Type B pancreatic cell (in vitro differentiated cells): ENCODE measurements around the gene TGFA. TPM values are rescaled to one million over a fixed set of nuclear protein-coding genes. Genes with fewer than 3 reads are reported as not detected.
A peak's percentile ranks its signal among the peaks of the same experiment; 100 is the strongest.

ENCODE experiments used
- DNase-seq: peaks from one replicate; pipeline ENCODE4 v3.0.0; 2021; ENCODE audit warnings: mixed read lengths; ENCODE audit not compliant: unreplicated experiment; ENCODE audit errors: extremely low spot score
- H3K27ac Mint-ChIP-seq: 2 replicates; pipeline ENCODE4 v1.8.0; 2021; ENCODE audit warnings: mild to moderate bottlenecking, mixed read lengths
- H3K27me3 Mint-ChIP-seq: 2 replicates; pipeline ENCODE4 v1.8.0; 2021; ENCODE audit warnings: mixed read lengths
- H3K36me3 Mint-ChIP-seq: 2 replicates; pipeline ENCODE4 v1.8.0; 2021; ENCODE audit warnings: mixed read lengths
- H3K4me1 Mint-ChIP-seq: one replicate; pipeline ENCODE4 v1.8.0; 2021; ENCODE audit warnings: mixed read lengths; ENCODE audit not compliant: unreplicated experiment
- H3K4me3 Mint-ChIP-seq: 2 replicates; pipeline ENCODE4 v1.8.0; 2021; ENCODE audit warnings: mild to moderate bottlenecking, mixed read lengths
- H3K9me3 Mint-ChIP-seq: 2 replicates; pipeline ENCODE4 v1.8.0; 2021; ENCODE audit warnings: mixed read lengths
- total RNA-seq: library from RNA; stranded (reverse); gene quantifications from 2 replicates; pipeline ENCODE4 v1.2.1, GENCODE V29; 2021; ENCODE audit warnings: low replicate concordance
- TF ChIP-seq, protein P1 (sequence below): fragments of 200-600 bp; sonication (generic); conservative IDR thresholded peaks from 2 replicates; pipeline ENCODE4 v1.5.0; 2021; ENCODE audit warnings: antibody characterized with exemption, mild to moderate bottlenecking

TGFA gene
- total RNA-seq, 1 donor from 2014 or later, result 6.8 TPM

- Mint-ChIP-seq H3K27ac (no peak overlapping the region), H3K4me1 (peaks cover 29% of the 10 kb centered on the region), H3K36me3 (no peaks in the 10 kb centered on the region), H3K9me3 (no peaks in the 10 kb centered on the region), H3K27me3 (peaks cover 6% of the 10 kb centered on the region), H3K4me3 (no peak overlapping the region)
- DNase-seq, result no peak
- TF ChIP-seq, protein P1, sequence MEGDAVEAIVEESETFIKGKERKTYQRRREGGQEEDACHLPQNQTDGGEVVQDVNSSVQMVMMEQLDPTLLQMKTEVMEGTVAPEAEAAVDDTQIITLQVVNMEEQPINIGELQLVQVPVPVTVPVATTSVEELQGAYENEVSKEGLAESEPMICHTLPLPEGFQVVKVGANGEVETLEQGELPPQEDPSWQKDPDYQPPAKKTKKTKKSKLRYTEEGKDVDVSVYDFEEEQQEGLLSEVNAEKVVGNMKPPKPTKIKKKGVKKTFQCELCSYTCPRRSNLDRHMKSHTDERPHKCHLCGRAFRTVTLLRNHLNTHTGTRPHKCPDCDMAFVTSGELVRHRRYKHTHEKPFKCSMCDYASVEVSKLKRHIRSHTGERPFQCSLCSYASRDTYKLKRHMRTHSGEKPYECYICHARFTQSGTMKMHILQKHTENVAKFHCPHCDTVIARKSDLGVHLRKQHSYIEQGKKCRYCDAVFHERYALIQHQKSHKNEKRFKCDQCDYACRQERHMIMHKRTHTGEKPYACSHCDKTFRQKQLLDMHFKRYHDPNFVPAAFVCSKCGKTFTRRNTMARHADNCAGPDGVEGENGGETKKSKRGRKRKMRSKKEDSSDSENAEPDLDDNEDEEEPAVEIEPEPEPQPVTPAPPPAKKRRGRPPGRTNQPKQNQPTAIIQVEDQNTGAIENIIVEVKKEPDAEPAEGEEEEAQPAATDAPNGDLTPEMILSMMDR, result no peak
Observed at GRCh38 chr2:70472221-70472890, 81.3 kb downstream of the TGFA start.

DNA sequence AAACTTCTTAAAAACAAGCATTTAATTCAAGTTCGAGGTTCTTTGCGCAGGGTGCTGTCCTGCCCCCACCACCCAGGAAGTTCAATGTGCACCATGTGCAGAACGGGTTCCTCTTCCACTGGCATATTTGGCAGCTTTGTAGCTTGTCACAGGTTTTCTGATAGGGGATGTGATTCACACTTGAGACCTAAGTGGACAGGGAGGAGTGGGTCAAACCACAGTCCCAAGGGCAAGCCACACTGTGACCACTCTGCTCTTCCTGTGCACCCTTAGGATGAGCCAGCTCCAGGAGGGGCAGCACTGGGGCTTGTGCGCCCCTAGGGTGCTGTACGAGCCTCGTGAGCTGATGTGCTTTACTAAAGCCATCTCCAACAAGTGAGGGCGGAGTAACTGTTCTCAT is 82.5 kb downstream of the TGFA start:
- DNase-seq, result no peak
- Mint-ChIP-seq H3K27me3 (peaks cover 3% of the 10 kb centered on the region), H3K27ac (no peak overlapping the region), H3K4me3 (no peak overlapping the region), H3K36me3 (no peaks in the 10 kb centered on the region), H3K9me3 (no peaks in the 10 kb centered on the region), H3K4me1 (peaks cover 25% of the 10 kb centered on the region)
- TF ChIP-seq, protein P1, result no peak

DNA sequence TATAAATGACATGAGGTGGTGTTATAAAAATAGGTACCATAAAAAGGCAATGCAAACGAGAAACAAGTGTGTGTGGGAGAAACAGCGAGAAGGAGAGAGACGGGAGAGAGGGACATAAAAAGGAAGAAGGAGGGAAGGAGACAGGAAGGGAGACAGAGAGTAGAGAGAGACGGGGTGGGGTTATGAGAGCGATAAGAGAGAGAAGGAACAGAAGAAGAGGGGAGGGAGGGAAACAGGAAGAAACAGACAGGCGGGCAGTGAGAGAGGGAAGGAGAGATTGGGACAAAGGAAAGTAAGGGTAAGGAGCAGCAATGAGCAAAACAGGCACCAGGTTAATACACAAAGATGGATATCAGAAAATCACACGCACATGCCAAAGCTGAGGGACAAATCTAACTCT is 83.7 kb downstream of the TGFA start:
- H3K36me3 Mint-ChIP-seq, result no peaks in the 10 kb centered on the region
- H3K27ac Mint-ChIP-seq, result no peak overlapping the region
- no peak for DNase-seq
- TF ChIP-seq, protein P1, result no peak
- no peak overlapping the region for H3K4me3 Mint-ChIP-seq
- peaks cover 25% of the 10 kb centered on the region for H3K4me1 Mint-ChIP-seq
- H3K27me3 Mint-ChIP-seq, result peaks cover 3% of the 10 kb centered on the region
- no peaks in the 10 kb centered on the region for H3K9me3 Mint-ChIP-seq

DNA sequence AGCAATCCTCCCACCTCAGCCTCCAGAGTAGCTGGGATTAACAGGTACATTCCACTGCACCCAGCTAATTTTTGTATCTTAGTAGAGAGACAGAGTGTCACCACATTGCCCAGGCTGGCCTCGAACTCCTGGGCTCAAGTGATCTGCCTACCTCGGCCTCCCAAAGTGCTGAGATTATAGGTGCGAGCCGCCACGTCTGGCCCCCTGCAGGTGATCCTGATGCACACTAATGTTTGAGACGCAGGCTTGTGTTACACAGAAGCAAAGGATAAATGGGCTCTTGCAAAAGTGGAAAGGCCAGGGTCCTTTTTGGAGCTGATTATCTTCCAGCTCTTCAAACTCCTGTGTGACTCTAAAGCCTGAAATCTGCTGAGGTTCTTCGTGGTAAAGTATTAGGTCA is 84.2 kb downstream of the TGFA start:
- no peaks in the 10 kb centered on the region for H3K9me3 Mint-ChIP-seq
- no peaks in the 10 kb centered on the region for H3K36me3 Mint-ChIP-seq
- no peak overlapping the region for H3K4me3 Mint-ChIP-seq
- TF ChIP-seq, protein P1, result peak; percentile 56
- H3K27ac Mint-ChIP-seq, result no peak overlapping the region
- peaks cover 3% of the 10 kb centered on the region for H3K27me3 Mint-ChIP-seq
- no peak for DNase-seq
- H3K4me1 Mint-ChIP-seq, result peaks cover 25% of the 10 kb centered on the region

DNA sequence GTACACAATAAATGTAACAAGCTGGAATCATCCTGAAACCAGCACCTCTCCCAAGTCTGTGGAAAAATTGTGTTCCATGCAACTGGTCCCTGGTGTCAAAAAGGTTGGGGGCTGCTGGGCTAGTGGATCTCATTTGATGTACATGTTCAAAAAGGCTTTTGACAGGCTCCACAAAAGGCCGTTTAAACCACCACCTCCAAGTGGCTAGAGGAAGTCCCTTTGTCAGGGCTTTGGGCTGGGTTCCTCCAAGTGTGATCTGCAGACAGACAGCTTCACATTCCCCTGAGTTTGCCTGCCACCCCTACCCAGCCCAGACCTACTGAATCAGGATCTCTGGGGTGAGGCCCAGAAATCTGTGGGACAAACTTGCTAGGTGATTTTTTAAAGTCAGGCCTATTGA is 84.7 kb downstream of the TGFA start:
- Mint-ChIP-seq H3K4me1 (peaks cover 19% of the 10 kb centered on the region), H3K9me3 (no peaks in the 10 kb centered on the region), H3K27ac (no peak overlapping the region), H3K4me3 (no peak overlapping the region), H3K36me3 (no peaks in the 10 kb centered on the region), H3K27me3 (peaks cover 3% of the 10 kb centered on the region)
- no peak for DNase-seq
- TF ChIP-seq, protein P1, result no peak
